Dendritic cell treated with granulocyte-macrophage colony-stimulating factor and Interleukin-4, amounts not matched to agents 40 ng/mL and 50 ng/mL, for 4 days (primary cell): ENCODE data around the gene FA2H.
A peak's percentile ranks its signal among the peaks of the same experiment; 100 is the strongest.
"Not testable (repeated sequence)": the region's sequence is repeated elsewhere in the genome, so short reads cannot be mapped to it uniquely, and the experiment has no call there.

Source experiments
- H3K27ac Mint-ChIP-seq: one replicate; pipeline ENCODE4 v1.8.0; 2022; ENCODE audit warnings: mild to moderate bottlenecking, mixed read lengths
- H3K27me3 Mint-ChIP-seq: one replicate; pipeline ENCODE4 v1.8.0; 2022; ENCODE audit warnings: mild to moderate bottlenecking, mixed read lengths
- H3K36me3 Mint-ChIP-seq: one replicate; pipeline ENCODE4 v1.8.0; 2022; ENCODE audit warnings: low read depth, mixed read lengths
- H3K4me1 Mint-ChIP-seq: one replicate; pipeline ENCODE4 v1.8.0; 2022; ENCODE audit warnings: low read depth, mixed read lengths
- H3K4me3 Mint-ChIP-seq: one replicate; pipeline ENCODE4 v1.8.0; 2022; ENCODE audit warnings: mild to moderate bottlenecking, moderate library complexity, mixed read lengths
- H3K9me3 Mint-ChIP-seq: one replicate; pipeline ENCODE4 v1.8.0; 2022; ENCODE audit warnings: mixed read lengths
- intact Hi-C: fragments of 100-400 bp; cut with micrococcal nuclease; formaldehyde crosslinking; loops from one replicate; pipeline ENCODE4 v1.15.0; 2022

The FA2H gene, protein sequence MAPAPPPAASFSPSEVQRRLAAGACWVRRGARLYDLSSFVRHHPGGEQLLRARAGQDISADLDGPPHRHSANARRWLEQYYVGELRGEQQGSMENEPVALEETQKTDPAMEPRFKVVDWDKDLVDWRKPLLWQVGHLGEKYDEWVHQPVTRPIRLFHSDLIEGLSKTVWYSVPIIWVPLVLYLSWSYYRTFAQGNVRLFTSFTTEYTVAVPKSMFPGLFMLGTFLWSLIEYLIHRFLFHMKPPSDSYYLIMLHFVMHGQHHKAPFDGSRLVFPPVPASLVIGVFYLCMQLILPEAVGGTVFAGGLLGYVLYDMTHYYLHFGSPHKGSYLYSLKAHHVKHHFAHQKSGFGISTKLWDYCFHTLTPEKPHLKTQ

GRCh38 chr16:74774223-74775139 is at the start of gene FA2H:
Gene FA2H, minus strand, starts transcription at chr16:74774820. Its CDS starts 65 bp downstream, at chr16:74774755.
- Mint-ChIP-seq H3K27ac (no peak within 1 kb of the TSS), H3K9me3 (no peaks in the 10 kb centered on the region), H3K4me1 (peaks cover 32% of the 10 kb centered on the region), H3K27me3 (peaks cover 49% of the 10 kb centered on the region), H3K36me3 (no peaks in the 10 kb centered on the region), H3K4me3 (peak within 1 kb of the TSS; percentile 66)
- intact Hi-C loops: no loop called here

DNA sequence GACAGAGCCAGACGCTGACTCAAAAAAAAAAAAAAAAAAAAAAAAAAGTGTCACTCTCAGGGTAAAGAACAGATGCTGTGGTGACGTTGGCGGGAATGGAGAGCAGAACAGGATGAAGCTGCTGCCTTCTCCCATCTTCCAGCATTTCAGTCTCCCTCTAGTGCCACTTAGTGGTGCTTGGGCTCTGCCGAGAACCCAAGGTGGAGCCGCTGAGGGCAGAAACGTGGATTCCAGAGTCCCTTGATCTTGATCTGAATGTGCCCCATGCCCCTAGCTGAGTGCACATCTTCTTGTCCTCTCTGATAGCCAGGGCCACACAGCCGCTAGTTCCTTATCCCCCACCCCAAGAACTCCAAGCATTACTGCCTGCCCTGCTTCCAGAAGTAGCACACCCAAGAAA is 43.2 kb upstream of the FA2H start:
- intact Hi-C loops: no loop called here
- H3K27ac Mint-ChIP-seq: no peak overlapping the region

DNA sequence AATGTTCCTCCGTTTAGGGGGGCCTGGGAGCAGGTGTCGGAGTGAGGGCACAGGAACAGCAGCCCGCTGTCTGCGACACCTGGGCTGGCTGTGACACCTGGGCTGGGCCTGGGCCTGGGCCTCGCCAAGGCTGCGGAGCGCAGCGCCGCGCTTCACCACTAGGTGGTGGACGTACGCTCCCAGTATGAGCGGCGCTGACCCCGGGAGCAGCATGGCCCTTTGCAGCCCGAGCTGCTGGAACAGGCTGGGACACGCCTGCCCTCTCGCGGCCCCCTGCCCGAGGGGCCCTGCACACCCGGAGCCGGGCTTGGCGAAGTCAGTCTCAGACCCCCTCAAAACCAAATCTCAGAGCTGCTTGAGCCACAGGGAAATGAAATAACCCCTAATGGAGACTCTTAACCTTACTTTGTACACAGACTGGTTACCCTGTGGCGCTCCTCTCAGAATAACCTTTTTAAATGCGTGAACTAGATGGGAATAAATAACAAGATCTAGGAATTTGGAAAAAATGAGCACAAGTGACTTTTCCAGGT is 38.6 kb upstream of the FA2H start:
- no peak overlapping the region for H3K4me3 Mint-ChIP-seq
- H3K9me3 Mint-ChIP-seq: no peaks in the 10 kb centered on the region
- no peaks in the 10 kb centered on the region for H3K36me3 Mint-ChIP-seq
- H3K27ac Mint-ChIP-seq: no peak overlapping the region
- intact Hi-C loops: loop anchor here (1.0 to 5.0 kb wide), 2 partner anchors 49 to 299 kb away; no protein-coding TSS in a partner anchor
- peaks cover 21% of the 10 kb centered on the region for H3K27me3 Mint-ChIP-seq
- H3K4me1 Mint-ChIP-seq: peaks cover 5% of the 10 kb centered on the region

More for the DNA sequence above, 43.2 kb upstream of the FA2H start:
- Mint-ChIP-seq H3K4me1 (peaks cover 5% of the 10 kb centered on the region), H3K4me3 (no peak overlapping the region), H3K9me3 (no peaks in the 10 kb centered on the region), H3K27me3 (peaks cover 25% of the 10 kb centered on the region), H3K36me3 (no peaks in the 10 kb centered on the region)

GRCh38 chr16:74811911-74812310 is 37.3 kb upstream of the FA2H start:
- Mint-ChIP-seq H3K4me1 (peaks cover 5% of the 10 kb centered on the region), H3K27me3 (peaks cover 21% of the 10 kb centered on the region), H3K27ac (no peak overlapping the region), H3K9me3 (peaks cover 5% of the 10 kb centered on the region), H3K36me3 (no peaks in the 10 kb centered on the region), H3K4me3 (no peak overlapping the region)
- intact Hi-C loops: loop anchor here (5.0 kb wide), 1 partner anchor 300 kb away; no protein-coding TSS in a partner anchor

GRCh38 chr16:74811216-74811615 is 36.6 kb upstream of the FA2H start:
- not testable (repeated sequence) for H3K4me3 Mint-ChIP-seq, H3K36me3 Mint-ChIP-seq, H3K27ac Mint-ChIP-seq, H3K4me1 Mint-ChIP-seq
- peaks cover 18% of the 10 kb centered on the region for H3K27me3 Mint-ChIP-seq
- intact Hi-C loops: loop anchor here (5.0 kb wide), 1 partner anchor 301 kb away; no protein-coding TSS in a partner anchor
- H3K9me3 Mint-ChIP-seq: peaks cover 11% of the 10 kb centered on the region

- H3K27me3 Mint-ChIP-seq: peaks cover 13% of the 10 kb centered on the region
- H3K4me1 Mint-ChIP-seq: no peaks in the 10 kb centered on the region
- no peaks in the 10 kb centered on the region for H3K36me3 Mint-ChIP-seq
- peaks cover 20% of the 10 kb centered on the region for H3K9me3 Mint-ChIP-seq
- H3K4me3 Mint-ChIP-seq: no peak overlapping the region
- no peak overlapping the region for H3K27ac Mint-ChIP-seq
- intact Hi-C loops: no loop called here
Observed at GRCh38 chr16:74807052-74807646, 32.5 kb upstream of the FA2H start.

GRCh38 chr16:74800216-74800871 is 25.7 kb upstream of the FA2H start:
- Mint-ChIP-seq H3K4me3 (no peak overlapping the region), H3K27ac (no peak overlapping the region), H3K36me3 (no peaks in the 10 kb centered on the region), H3K4me1 (no peaks in the 10 kb centered on the region), H3K9me3 (peaks cover 8% of the 10 kb centered on the region), H3K27me3 (peaks cover 25% of the 10 kb centered on the region)
- intact Hi-C loops: no loop called here

- Mint-ChIP-seq H3K27me3 (peaks cover 16% of the 10 kb centered on the region), H3K9me3 (peaks cover 9% of the 10 kb centered on the region), H3K4me1 (no peaks in the 10 kb centered on the region), H3K27ac (no peak overlapping the region), H3K4me3 (no peak overlapping the region), H3K36me3 (no peaks in the 10 kb centered on the region)
- intact Hi-C loops: no loop called here
Observed at GRCh38 chr16:74797414-74797813, 22.8 kb upstream of the FA2H start.

DNA sequence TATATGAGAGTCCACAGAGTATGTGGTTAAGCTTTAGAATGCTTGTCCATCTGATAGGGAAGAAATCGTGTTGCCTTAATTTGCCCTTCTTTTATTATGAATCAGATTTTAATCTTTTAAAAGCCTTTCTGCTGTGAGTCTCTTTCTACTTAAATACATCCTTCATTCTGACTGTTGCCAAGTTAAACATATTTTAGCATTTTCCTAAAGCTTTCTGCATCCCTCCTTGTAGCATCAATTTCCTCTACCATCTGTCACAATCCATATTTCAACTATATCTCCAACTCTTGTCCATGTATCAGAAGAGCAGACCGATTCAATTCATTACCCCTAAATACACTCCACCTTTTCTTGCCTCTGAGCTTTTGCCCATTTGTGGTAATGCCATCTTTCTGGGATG is 20.5 kb upstream of the FA2H start:
- Mint-ChIP-seq H3K27ac (no peak overlapping the region), H3K4me1 (no peaks in the 10 kb centered on the region), H3K36me3 (no peaks in the 10 kb centered on the region), H3K4me3 (no peak overlapping the region), H3K9me3 (peaks cover 11% of the 10 kb centered on the region), H3K27me3 (peaks cover 8% of the 10 kb centered on the region)
- intact Hi-C loops: no loop called here

GRCh38 chr16:74794668-74795067 is 20.0 kb upstream of the FA2H start:
- Mint-ChIP-seq H3K36me3 (no peaks in the 10 kb centered on the region), H3K27ac (no peak overlapping the region), H3K9me3 (peaks cover 10% of the 10 kb centered on the region), H3K27me3 (peaks cover 8% of the 10 kb centered on the region), H3K4me1 (no peaks in the 10 kb centered on the region), H3K4me3 (no peak overlapping the region)
- intact Hi-C loops: no loop called here

DNA sequence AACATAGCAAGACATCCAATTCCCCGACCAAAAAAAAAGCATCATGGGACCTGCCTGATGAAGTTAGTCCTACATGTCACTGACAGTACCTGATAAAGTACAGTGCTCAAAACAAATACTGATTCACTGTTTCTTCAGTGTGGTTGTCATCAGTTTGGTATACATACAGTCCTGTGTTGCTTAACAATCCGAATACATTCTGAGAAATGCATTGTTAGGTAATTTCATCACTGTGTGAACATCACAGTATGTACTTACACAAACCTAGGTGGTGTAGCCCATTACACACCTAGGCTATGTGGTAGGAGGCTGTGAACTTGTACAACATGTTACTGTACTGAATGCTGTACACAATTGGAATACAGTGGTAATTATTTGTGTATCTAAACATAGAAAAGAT is 19.0 kb upstream of the FA2H start:
- H3K36me3 Mint-ChIP-seq: no peaks in the 10 kb centered on the region
- intact Hi-C loops: no loop called here
- no peak overlapping the region for H3K4me3 Mint-ChIP-seq
- peaks cover 8% of the 10 kb centered on the region for H3K27me3 Mint-ChIP-seq
- H3K9me3 Mint-ChIP-seq: peaks cover 10% of the 10 kb centered on the region
- no peaks in the 10 kb centered on the region for H3K4me1 Mint-ChIP-seq
- no peak overlapping the region for H3K27ac Mint-ChIP-seq

DNA sequence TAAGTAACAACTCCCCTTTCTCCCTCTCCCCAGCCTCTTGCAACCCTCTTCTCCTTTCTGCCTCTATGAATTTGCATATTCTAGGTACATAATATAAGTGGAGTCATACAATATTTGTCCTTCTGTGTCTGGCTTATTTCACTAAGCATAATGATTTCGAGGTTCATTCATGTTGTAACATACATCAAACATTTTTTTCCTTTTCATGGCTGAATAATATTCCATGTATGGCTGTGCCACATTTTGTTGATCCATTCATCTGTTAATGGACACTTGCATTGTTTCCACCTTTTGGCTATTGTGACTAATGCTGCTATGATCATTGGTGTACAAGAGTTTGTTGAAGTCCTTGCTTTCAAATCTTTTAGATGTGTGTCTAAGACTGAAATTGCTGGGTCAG is 17.6 kb upstream of the FA2H start:
- Mint-ChIP-seq H3K36me3 (no peaks in the 10 kb centered on the region), H3K9me3 (peaks cover 10% of the 10 kb centered on the region), H3K4me3 (no peak overlapping the region), H3K27me3 (peaks cover 14% of the 10 kb centered on the region), H3K27ac (no peak overlapping the region), H3K4me1 (no peaks in the 10 kb centered on the region)
- intact Hi-C loops: no loop called here

- H3K36me3 Mint-ChIP-seq, intact Hi-C loops, H3K4me3 Mint-ChIP-seq, H3K4me1 Mint-ChIP-seq, H3K9me3 Mint-ChIP-seq, H3K27ac Mint-ChIP-seq: not testable (repeated sequence)
- H3K27me3 Mint-ChIP-seq: peaks cover 13% of the 10 kb centered on the region
Observed at GRCh38 chr16:74791749-74792148, 17.1 kb upstream of the FA2H start.
